Measurements from ENCODE around the gene SOWAHC.

DNA sequence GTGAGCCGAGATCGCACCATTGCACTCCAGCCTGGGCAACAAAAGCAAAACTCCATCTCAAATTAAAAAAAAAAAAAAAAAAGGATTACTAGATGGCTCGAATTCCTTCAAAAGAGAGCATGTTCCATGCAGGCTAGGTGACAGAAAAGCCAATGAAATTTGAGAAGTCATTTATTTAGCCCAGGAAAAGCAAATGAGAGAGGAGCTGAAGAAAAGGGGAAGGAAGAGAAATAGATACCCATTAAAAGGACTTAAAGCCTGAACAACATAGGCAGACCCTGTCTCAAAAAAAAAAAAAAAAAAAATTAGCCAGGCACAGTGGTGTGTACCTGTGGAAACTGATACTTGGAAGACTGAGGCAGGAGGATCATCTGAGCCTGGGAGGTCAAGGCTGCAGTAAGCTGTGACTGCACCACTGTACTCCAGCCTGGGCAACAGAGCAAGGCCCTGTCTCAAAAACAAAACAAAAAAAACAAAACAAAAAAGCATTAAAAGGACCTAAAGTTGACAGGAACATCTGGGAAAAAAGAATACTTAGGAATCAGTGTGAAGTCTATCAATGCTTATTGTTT, 11.5 kb upstream of the SOWAHC start:
- TF ChIP-seq CTCF (IDR thresholded peaks at IDR 0.05) (no peak), POLR2A (IDR thresholded peaks at IDR 0.05) (no peak)

Measured in uterus (tissue), 2 donors.